GM19035 (cell line): ENCODE data around the gene ALLC.
"Not testable (repeated sequence)": the region's sequence is repeated elsewhere in the genome, so short reads cannot be mapped to it uniquely, and the experiment has no call there.

Experiments used
- ATAC-seq: cut with Tn5 transposase; IDR thresholded peaks from one replicate; pipeline ENCODE4 v1.9.1; 2021; ENCODE audit not compliant: unreplicated experiment

The ALLC gene

DNA sequence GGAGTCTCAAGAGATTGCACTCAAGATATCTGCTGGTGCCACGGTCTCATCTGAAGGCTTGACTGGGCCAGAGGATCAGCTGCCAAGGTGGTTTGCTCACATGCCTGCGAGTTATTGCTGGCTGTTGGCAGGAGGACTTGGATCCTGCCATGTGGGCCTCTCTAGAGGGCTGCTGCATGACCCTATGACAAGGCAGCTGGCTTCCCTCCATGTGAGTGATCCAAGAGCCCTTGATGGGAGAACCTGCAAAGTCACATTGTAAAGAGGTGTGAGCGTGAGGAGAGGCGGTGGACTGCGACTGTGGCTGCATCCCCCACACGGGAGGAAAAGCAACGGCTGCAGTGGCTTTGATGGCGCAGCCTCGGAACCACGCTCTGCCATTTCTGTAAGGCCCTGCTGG lies 4.0 kb upstream of the ALLC start:
- ATAC-seq = no peak

DNA sequence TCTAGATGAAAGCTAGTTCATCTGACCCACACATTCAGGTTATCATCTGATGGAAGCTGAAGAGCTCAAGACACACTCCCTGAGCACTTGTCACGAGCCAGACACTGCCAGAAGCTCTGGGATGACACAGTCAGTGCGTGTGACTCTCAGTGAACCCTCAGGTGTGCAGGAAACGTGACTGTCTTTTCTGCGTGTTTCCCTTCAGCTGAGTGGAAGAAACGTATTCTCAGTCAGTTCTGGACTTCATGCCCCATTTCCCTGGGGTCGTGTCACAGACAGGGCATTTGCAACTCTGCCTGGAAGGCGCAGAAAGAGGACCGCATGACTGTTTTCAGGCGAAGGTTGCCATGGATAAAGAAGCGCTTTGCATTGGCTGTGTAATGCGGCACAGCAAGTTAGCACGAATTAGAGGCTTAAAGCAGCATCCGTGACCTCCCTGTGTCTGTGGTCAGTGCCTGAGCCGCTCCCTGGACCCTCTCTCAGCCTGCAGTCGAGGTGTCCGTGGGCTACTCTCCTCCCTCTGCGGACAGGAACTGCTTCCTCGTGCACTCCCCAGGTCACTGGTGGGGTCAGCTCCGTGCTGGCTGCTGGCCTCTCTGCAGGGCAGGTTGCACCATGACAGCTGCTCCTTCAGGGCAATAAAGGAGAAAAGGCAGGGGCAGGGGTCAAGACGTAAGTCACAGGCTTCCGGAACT lies 3.3 kb upstream of the ALLC start:
- no peak for ATAC-seq

DNA sequence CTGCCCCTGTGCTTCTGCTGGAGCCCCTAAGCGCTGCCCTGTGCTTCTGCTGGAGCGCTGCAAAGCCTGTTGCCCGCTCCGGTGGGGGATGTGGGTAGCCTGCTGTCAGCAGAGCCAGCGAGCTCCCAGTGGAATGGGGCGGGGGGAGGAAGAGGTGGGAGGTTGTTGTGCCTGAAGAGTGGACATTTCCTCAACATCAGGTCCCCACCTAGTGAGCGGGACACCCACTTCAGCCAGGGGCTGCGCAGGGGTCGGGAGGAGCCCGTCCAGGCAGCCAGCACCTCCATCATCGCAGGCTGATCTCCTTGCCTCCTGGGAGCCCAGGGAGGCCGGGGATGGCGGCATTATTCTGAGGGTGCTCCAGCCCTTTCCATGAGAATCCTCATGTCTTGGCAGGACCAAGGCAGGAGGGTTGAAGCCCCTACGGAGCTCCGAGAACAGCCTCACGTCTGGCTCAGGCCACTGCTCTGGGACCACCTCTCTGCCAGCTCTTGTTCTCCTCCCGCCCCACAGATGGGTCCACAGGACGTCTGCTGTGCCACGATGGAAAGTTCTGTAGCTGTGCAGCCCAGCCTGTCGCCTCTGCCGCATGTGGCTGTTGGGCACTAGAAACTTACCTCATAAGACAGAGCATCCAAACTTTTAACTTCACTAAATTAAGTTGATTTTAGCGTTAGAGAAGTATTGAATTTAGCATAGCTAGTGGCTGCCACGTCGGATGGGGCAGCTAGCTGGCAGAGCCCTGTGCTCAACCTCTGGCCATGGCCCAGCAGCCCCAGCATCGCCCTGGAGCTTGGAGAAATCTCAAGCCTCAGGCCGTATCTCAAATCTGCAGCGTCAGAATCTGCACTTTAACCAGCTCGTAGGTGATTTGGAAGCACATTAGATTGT lies 1.9 kb upstream of the ALLC start:
- no peak for ATAC-seq

DNA sequence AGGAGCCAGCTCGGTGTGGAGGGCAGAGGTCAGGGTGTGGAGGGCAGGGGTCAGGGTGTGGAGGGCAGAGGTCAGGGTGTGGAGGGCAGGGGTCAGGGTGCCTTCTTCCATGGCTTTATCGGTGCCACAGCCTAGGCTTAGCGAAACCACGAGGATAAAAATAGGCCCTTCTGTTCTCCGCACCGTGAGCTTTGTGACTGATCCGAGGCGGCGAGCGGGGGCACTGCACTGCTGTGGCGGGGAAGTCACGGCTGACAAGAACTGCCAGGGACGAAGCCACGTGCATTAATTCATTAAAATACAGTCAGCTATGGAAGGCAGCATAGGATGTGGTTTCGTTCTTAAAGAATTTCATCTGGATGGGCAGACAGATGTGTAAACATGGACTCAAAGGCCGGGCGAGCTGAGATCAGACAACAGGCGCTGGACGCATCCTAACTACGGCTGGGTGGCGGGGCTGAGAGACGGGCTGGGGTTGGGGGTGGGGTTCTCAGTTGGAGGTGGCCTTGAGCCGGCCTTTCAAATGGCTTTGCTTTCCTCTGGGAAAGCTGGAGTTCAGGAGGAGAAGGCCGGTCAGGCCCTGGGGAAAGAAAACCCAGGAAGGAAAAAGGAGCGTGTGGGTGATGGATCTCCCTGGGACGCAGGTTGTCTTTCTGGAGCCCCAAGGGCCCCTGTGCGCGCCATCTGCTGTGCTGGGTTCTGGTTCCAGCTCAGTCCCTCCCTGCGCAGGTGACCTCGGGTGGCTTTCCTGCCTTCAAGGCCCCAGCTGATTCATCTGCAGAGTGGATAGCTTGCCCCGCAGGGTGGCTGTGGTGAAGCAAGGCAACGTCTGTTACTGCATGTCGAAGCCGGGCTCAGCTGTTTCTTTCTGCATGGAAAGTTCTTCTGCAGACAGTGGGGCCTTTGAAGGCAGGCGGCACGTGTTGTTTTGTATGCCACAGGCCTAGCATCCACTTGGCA lies 958 bp upstream of the ALLC start:
- no peak for ATAC-seq

DNA sequence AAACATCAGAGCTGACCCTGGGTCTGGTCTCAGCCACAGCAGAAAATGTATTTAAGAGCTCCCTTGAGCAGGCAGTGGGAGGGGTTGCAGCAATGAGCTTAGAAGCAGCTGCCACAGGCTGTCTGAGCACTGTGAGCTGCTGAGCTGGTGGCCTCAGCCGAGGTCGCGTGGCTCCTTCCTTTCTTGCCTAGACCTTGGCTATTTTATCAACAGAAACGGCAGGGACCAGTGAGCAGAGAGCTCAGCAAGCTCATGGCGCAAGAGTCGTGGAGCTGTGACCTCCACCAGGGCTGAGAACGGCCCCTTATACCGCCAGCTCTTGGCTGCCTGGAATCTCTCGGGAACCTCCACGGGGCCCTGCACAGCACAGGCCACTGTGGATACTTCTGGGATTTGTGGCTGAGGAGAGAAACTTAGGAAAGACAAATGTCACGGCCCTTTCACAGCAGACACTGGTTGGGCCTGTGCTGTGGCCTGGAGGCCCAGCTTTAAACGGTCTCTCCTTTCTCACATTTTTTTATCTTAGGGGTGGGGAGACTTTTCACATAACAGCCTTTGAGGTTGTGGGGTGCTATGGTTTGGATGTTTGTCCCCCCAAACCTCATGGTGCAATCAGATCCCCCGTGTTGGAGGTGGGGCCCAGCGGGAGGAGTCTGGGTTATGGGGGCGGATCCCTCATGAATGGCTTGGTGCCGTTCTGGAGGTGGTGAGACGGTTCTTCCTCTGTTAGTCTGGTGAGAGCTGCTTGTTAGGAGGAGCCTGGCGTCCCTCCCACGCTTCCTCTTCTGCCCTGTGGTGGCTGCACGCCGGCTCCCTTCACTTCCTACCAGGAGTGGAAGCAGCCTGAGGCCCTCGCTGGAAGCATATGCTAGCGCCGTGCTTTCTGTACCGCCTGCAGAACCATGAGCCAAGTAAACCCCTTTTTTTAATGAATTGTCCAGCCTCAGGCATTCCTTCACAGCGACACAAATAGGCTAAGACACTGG lies 1.7 kb downstream of the ALLC start:
- ATAC-seq = no peak

DNA sequence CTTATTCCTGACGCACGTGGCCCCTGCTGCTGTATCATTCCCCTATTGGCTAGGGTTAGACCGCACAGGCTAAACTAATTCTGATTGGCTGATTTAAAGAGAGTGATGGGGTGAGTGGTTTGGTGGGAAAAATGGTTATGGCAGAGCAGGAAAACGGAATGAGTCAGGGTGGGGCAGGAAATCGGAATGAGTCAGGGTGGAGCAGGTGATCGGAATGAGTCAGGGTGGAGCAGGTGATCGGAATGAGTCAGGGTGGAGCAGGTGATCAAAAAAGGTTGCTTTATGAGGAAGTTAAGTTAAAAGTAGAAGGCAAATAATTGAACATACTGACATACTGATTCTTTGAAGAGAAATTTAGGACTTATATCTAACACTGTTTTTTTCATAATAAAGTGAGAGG lies 2.6 kb downstream of the ALLC start:
- ATAC-seq = not testable (repeated sequence)

DNA sequence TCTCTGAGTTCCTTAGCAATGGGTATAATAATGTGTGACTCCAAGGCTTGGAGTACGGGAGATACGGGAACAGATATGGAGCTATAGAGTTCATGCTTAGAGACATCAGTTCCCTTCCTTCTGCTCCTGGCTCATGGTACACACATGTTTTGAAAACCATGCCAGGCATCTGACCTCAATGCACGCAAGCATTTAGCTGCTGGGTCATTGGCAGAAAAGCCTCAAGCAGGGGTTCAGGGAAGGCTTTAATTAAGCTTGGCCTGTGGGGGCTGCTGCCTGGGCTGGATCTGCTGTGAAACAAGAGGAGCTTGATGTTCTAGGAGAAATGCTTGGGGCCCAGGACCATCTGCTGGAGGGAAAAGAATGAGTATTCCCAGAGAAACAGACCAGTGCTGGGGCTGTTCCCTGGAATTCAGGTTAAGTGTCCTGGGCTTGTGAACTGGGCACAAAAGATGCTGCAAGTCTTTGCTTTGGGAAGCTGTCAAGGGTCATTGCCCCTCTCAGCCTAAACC lies 3.2 kb downstream of the ALLC start:
- ATAC-seq = no peak

DNA sequence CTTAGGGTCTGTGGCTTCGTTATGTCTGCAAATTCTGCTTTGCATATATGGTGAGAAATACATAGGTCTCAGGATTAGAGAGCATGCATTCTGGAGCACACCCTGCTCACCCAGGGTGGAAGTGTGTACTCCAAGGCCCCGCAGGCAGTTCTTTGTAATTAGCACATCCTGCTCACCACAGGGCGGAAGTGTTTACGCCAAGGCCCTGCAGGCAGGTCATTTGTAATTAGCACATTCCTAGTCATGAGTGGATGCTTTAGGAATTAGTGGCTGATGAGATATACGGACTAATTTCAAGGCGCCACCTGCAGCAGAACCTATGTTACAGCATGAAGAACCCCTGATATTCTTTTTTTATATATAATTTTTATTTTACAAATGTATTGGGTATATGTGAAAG lies 4.2 kb downstream of the ALLC start:
- ATAC-seq = no peak

DNA sequence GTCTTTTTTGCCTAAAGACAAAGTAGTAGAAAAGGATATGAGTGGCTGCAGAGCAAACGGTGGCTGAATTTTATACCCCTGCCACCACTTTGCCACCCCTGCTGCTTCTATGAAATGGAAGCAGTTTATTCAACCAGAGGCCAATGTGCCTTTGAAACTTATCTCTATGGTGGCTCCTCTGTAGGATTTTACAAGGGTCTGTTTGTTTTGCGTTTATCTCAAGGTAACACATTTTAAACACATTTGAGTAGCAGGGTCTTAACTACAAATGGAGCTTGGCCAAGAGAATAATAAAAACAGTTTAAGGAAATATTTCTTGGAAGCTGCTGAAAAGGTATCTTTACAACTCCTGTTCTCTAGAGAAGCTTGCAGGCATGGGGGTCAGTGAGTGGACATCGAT lies 6.1 kb downstream of the ALLC start:
- ATAC-seq = no peak

DNA sequence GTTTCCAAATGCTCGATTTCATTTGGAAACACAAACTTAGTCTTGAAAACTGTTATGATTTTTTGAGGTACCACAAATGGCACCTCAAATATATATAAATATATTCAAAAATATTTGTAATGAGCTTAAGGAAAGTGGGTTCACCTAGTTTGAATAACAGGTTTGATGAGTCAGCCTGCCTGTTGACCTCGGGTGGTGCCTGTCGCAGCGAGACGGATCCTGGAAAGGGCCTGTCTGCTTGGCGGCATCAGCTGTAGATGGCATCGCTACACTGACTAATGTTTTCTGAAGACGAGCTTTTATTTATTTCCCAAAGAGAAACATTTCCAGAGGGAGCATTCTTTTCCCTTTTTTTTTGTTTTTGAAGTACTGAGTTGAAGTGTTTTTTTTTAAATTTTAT lies 6.9 kb downstream of the ALLC start:
- no peak for ATAC-seq

DNA sequence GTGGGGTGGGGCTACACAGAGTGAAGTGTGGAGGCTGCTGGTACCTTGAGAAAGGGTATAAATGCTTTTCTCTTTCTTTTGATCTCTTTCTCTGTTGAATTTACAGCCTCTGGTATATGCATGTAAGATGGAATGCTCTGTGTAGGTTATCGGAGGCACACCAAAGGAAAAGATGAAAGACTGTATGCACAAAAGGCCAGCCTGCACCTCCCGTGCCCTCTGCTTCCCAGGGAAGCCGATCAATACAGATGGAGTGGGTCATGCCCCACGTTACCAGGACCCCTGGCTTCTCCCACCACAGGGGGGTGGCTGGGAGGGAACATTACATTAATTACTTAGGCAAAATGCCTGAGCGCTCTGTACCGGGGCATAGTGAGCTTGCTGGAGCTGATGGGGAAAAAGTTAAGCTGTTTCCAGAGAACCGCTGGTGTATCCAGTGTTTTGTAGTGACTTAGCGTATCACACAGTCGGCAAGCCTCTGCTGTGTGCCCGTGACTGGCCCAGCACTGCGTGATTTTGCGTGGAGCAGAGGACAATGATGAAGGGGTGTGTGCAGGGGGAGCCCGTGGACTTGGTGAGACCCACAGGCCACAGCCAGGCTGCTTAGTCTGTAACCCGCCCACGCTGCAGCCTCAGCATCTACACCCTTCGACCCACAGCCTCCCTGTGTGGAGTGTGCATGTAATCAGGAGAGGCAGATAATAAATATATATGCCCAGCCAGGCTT lies 8.0 kb downstream of the ALLC start:
- ATAC-seq = no peak

DNA sequence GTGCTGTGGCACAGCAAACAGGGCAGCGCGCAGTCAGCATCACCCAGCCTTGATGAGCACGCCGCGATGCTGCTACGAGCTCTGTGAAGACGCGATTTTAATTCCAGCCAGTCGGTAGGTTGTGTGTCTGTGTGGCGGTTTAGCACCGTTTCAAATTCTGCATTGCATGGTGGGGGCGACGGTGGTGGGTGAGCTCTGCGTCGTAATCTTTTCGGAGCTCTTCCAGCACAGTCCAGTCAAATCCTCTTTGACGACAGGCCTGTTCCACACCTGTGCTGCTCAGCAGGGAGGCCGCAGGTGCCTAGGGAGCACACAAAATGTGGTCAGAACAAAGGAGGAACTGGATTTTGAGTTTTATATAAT lies 8.6 kb downstream of the ALLC start:
- ATAC-seq = no peak

DNA sequence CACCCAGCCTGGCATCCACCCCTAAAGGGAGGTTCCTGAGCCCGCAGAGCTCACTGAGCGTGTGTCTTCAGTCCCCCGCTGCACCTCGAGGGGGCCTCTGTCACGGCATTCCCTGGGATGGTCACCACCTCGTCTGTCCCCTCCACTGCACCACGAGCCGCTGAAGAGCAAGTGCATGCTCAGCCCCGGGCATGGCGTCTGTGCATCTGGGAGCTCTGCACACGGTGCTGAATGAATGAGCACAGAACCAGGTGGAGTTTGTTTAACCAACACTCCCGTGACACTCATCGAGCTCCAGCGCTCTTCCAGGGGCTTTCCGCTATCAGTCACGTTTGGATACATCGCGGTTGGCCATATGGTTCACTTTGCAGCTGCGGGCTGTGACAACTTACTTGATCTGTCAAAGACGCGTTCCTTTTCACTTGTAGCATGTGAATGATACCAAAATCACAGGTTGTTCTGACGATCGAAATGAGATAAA lies 9.2 kb downstream of the ALLC start:
- no peak for ATAC-seq

DNA sequence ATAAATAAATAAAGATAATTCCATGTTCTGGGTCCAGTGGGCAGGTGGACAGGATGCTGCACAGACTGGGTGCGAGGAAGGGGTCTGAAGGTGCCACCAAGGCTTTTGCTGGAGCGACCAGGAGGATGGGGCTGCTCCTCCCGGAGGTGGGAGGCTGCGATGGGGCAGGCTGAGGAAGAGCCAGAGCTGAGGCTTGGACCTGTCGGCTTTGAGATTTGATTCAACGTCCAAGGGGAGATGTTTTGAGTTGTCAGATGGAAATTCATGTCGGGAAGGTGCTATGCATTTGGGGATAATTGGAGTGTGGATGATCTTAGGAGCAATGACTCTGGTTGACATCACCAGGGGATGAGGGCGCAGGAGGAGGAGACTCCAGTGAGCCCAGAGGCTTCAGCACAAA lies 11.7 kb downstream of the ALLC start:
- ATAC-seq = no peak

DNA sequence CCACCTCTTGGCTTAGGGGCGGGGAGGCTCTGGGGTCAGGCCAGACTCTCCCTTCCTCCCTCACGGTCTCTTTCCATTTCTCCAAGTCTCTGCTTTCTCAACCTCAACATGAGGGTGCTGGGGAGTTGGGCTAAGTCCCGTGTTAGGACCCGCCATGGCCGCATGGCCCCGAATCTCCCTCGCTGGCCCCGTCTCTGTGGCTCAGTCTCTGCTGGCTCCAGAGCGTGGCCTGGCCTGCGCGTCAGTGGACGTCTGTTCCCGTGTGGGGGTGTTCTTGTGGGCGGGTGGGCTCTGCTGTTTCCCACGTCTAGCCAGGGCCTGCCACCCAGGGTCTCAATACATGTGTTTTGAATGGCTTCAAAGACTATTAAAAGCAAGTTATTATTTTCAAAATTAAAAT lies 12.4 kb downstream of the ALLC start:
- no peak for ATAC-seq

DNA sequence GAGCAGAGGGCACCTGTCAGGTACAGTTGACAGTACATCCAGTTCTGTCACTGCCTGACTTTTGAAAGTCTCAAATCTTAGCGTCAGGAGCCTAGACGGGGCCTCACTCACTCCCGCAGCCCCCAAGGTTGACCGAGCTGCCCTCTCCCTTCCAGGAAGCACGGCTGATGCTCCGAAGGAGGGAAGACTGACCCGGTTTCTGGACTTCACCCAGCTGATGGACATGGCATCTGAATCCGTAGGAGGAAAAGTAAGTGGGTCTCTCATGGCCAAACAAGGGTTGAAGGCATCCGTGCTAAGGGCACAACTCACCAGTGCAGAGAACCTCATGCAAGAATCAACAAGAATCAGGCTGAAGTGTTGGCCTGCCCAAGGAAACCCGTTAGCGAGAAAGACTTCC lies 12.9 kb downstream of the ALLC start:
- ATAC-seq = no peak

DNA sequence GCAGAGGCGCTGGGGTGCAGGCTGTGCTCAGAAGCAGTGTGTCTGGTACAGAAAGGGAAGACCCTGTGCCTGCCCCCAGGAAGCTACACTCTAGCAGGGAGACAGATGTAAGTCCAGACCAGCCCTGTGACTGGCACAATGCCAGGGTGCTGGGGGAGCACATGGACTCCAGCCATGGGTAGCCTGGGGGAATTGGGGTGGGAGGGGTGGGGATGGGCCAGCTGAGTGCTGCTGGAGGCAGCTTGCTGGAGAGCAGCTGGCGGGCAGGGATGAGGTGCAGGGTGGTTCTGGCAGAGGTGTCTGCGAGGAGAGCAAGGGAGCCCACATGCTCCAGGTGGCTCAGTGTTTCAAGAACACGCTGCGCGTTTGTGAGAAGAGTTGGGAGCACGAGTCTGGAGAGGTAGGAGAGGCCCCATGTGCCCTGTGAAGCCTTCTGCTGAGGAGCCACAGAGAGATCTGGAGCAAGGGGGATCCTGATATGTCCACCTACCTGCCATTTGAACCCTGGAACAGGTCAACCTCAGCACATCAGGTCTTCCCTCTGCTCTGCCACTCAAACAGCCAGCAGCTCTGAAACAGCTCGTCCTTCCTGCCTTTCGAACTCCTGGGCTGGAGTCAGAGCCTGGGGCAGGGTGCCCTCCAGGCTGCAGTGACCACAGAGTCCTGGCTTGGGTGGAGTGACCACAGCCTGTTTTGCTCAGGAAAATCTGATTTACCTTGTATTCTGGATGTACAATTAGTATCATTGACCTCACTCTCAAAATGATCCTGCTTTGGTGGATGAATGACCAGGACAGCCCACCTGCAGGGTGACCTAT lies 15.1 kb downstream of the ALLC start:
- no peak for ATAC-seq

DNA sequence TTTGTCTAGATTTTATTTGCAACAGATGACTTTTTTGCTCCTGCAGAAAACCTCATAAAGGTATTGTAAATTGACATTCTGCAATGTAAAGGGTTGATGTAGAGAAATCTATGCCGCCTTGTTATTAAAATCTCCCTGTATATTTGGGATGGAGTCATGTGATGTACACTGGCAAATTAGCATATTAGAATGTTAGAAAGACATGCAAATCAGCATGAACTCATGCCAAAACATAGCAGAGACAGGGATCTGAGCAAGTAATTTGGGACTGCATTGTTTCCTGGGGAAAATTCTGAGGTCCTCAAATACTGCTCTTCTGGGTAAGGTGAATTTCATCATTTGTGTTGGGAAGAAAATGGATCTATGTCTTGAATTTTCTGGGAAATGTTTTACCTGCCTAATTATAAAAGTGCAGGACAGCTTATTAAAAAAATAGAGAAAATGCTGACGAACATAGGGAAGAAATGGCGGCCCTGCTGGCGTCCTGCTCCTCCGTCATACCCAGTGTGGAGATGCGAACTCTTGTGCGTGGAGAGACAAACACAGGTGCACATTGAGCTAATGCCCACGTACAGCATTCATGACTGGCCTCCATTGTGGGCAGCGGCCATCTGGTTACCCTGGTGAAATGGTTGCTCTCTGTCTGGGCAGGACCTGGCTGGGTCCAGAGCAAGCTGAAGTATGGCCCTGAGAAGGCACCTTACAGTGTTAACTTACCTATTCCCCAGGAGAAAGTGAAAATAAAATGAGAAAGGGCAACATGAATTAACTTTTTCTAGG lies 16.3 kb downstream of the ALLC start:
- ATAC-seq = no peak
